ENCODE measurements around the gene IL4R. TPM values are rescaled to one million over a fixed set of nuclear protein-coding genes. Genes with fewer than 3 reads are reported as not detected.

The IL4R gene
- total and polyA plus RNA-seq, 2 of the 13 experiments (the other 11 are each of a cell fraction or from before 2014, with no cell fraction given): 15.9 to 49.6 TPM

GRCh38 chr16:27364493-27365141 lies 50.8 kb downstream of the IL4R start (continued):
- TF ChIP-seq, protein P1, sequence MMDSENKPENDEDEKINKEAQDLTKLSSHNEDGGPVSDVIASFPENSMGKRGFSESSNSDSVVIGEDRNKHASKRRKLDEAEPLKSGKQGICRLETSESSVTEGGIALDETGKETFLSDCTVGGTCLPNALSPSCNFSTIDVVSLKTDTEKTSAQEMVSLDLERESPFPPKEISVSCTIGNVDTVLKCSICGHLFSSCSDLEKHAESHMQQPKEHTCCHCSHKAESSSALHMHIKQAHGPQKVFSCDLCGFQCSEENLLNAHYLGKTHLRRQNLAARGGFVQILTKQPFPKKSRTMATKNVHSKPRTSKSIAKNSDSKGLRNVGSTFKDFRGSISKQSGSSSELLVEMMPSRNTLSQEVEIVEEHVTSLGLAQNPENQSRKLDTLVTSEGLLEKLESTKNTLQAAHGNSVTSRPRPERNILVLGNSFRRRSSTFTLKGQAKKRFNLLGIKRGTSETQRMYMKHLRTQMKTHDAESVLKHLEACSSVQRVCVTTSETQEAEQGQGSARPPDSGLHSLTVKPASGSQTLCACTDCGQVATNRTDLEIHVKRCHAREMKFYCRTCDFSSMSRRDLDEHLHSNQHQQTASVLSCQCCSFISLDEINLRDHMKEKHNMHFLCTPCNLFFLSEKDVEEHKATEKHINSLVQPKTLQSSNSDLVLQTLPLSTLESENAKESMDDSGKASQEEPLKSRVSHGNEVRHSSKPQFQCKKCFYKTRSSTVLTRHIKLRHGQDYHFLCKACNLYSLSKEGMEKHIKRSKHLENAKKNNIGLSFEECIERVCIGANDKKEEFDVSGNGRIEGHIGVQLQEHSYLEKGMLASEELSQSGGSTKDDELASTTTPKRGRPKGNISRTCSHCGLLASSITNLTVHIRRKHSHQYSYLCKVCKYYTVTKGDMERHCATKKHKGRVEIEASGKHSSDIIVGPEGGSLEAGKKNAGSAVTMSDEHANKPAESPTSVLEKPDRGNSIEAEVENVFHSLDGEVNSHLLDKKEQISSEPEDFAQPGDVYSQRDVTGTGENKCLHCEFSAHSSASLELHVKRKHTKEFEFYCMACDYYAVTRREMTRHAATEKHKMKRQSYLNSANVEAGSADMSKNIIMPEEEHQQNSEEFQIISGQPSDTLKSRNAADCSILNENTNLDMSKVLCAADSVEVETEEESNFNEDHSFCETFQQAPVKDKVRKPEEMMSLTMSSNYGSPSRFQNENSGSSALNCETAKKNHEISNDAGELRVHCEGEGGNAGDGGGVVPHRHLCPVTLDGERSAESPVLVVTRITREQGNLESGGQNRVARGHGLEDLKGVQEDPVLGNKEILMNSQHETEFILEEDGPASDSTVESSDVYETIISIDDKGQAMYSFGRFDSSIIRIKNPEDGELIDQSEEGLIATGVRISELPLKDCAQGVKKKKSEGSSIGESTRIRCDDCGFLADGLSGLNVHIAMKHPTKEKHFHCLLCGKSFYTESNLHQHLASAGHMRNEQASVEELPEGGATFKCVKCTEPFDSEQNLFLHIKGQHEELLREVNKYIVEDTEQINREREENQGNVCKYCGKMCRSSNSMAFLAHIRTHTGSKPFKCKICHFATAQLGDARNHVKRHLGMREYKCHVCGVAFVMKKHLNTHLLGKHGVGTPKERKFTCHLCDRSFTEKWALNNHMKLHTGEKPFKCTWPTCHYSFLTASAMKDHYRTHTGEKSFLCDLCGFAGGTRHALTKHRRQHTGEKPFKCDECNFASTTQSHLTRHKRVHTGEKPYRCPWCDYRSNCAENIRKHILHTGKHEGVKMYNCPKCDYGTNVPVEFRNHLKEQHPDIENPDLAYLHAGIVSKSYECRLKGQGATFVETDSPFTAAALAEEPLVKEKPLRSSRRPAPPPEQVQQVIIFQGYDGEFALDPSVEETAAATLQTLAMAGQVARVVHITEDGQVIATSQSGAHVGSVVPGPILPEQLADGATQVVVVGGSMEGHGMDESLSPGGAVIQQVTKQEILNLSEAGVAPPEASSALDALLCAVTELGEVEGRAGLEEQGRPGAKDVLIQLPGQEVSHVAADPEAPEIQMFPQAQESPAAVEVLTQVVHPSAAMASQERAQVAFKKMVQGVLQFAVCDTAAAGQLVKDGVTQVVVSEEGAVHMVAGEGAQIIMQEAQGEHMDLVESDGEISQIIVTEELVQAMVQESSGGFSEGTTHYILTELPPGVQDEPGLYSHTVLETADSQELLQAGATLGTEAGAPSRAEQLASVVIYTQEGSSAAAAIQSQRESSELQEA (CRISPR knock-in tag; IDR thresholded peaks at IDR 0.05; ENCODE audit: not compliant biosample characterization): no peak
- TF ChIP-seq CSRNP1 (CRISPR knock-in tag; IDR thresholded peaks at IDR 0.05): 0 out of 2 replicates have a peak, but pooled peaks have one; percentile 23
- no peak for TF ChIP-seq SALL2 (CRISPR knock-in tag; IDR thresholded peaks at IDR 0.05)
- no peak for TF ChIP-seq TEAD3 (CRISPR knock-in tag; optimal IDR thresholded peaks at IDR 0.05; ENCODE audit: borderline replicate concordance)
- peak; percentile 95 for TF ChIP-seq TFDP2 (CRISPR knock-in tag; IDR thresholded peaks at IDR 0.05)
- peak; percentile 57; the same call in 1 of the 3 replicates for TF ChIP-seq MXI1 (IDR thresholded peaks at IDR 0.05; ENCODE audit: borderline replicate concordance, low read depth, low read length)
- TF ChIP-seq TMF1 (CRISPR knock-in tag; IDR thresholded peaks at IDR 0.05; ENCODE audit: low read depth): no peak
- no peak for TF ChIP-seq LRRFIP1 (CRISPR knock-in tag; conservative IDR thresholded peaks at IDR 0.05)
- TF ChIP-seq ZFP37 (CRISPR knock-in tag; IDR thresholded peaks at IDR 0.05; ENCODE audit: borderline replicate concordance): no peak; the same call in 1 of the 2 replicates
- TF ChIP-seq ZFP36L1 (CRISPR knock-in tag; IDR thresholded peaks at IDR 0.05): 0 out of 2 replicates have a peak, but pooled peaks have one; percentile 54
- no peak for TF ChIP-seq ZNF276 (CRISPR knock-in tag; IDR thresholded peaks at IDR 0.05; ENCODE audit: low read depth)
- no peak for TF ChIP-seq ZNF567 (CRISPR knock-in tag; IDR thresholded peaks at IDR 0.05; ENCODE audit: borderline replicate concordance)
- TF ChIP-seq KDM1A (CRISPR knock-in tag; IDR thresholded peaks at IDR 0.05): peak; percentile 84

All from HepG2 (cell line).